GM12801 (cell line): ENCODE measurements around the gene PTPN21.

Experiments
- CTCF ChIP-seq: IDR thresholded peaks from one replicate; pipeline ENCODE4 v1.5.1; 2011; ENCODE audit warnings: control low read depth; ENCODE audit not compliant: insufficient read length; ENCODE audit errors: extremely low read depth

The PTPN21 gene

GRCh38 chr14:88502740-88503139 is 52.1 kb downstream of the PTPN21 start:
- no peak for TF ChIP-seq CTCF

- no peak for TF ChIP-seq CTCF
Observed at GRCh38 chr14:88500611-88501010, 54.2 kb downstream of the PTPN21 start.

- TF ChIP-seq CTCF = no peak
Observed at GRCh38 chr14:88499225-88499624, 55.6 kb downstream of the PTPN21 start.

DNA sequence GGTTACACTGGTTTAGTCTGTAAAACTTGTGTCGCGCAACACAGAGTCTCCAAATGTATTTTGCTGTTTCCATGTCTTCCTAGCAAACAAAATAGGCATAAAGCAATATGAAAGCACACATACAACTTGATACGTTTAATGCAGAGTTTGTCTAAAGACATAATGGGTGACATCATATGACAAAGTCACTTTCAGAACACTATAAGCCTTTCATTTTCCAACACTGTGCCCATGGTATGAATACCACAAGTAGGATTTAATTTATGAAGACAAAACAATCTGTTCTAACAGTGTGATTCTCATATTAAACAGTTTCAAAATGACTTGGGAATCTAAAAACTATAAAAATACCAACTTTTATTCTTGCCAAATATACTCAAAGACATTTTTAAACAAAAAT is 58.4 kb downstream of the PTPN21 start:
- no peak for TF ChIP-seq CTCF

DNA sequence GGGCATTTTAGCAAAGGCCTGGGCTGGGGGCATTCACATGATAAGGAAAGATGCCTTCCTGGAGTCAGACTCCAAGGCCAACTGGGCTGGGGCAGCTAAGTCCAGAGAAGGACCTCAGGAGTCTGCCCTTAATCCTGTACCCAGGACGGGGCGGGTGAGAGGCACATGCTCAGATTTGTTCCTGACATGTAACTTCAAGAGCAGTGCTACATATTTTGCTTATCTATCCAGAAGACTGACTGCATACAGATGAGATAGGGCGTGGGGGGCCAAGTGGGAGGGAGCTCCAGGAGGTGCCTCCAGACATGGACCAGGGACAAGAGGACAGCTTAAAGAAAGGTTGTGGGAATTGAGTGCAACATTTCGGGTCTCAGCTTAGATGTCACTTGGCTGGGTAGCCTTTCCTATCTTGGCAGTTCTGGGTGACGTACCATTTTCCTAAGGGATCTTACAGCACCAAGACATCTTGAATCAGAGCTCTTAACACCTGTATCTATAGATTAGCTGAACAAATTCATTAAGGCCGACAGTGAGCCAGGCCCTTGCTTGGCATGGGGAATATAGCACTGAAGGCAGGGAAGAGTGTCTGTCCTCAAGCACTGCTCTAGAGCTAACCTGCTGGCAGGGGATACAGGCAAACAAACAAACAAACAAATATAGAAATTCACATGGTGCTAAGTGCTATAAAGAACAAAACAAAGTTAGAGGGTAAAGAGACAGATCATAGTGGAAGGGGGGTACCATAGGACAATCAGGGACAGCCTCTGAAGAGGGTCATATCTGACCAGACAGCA is 61.2 kb downstream of the PTPN21 start:
- no peak for TF ChIP-seq CTCF

- TF ChIP-seq CTCF = no peak
Observed at GRCh38 chr14:88492272-88493089, 62.3 kb downstream of the PTPN21 start.

DNA sequence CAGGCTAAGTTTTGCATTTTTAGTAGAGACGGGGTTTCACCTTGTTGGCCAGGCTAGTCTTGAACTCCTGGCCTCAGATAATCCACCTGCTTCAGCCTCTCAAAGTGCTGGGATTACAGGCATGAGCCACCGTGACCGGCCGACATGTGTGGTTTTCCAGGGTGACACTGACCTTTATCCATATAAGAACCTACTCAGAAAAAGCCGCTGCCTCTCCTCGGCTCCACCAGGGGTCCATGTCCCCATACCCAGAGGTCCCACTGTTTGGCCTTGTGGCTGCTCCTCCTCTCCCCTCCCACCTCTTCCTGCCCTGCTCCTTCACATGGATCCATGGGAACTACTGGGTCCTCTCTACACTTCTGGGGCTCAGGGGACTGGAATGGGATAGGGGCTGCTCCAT is 64.6 kb downstream of the PTPN21 start:
- no peak for TF ChIP-seq CTCF
